Naive thymus-derived CD4-positive, alpha-beta T cell (primary cell): ENCODE results near the gene EID3. TPM values are rescaled to one million over a fixed set of nuclear protein-coding genes. Genes with fewer than 3 reads are reported as not detected.

Experiments
- ATAC-seq: fragments of 150-1000 bp; cut with Tn5 transposase; 2 replicates; pipeline ENCODE4 v1.10.0; 2021; ENCODE audit warnings: mild to moderate bottlenecking, moderate library complexity
- CTCF ChIA-PET: fragments of 350-600 bp; sonication (Branson Sonifier 250); formaldehyde crosslinking; loops from one replicate; lab custom pipeline; 2021; ENCODE audit warnings: antibody characterized with exemption; lab: Charles Lee
- POLR2A ChIA-PET: fragments of 350-600 bp; sonication (Branson Sonifier 250); formaldehyde crosslinking; loops from one replicate; lab custom pipeline; 2021; ENCODE audit warnings: antibody characterized with exemption, inconsistent platforms; lab: Charles Lee
- DNase-seq, 9 donors: peaks; one replicate each; pipeline versions ENCODE4 v3.0.0 to v3.0.0-alpha.2; 2020 to 2022; ENCODE audit warnings: mixed read lengths in 1 of 9
- H3K27ac ChIP-seq: one replicate; pipeline ENCODE4 v1.7.0; 2013; ENCODE audit warnings: mild to moderate bottlenecking, low read depth, low read length, moderate library complexity
- H3K27me3 ChIP-seq, 2 donors: one replicate each; pipeline ENCODE4 v1.7.0; 2013; ENCODE audit warnings: low read length in 2 of 2, mild to moderate bottlenecking in 2 of 2, moderate library complexity in 2 of 2; ENCODE audit not compliant: control insufficient read depth in 2 of 2, insufficient read depth in 2 of 2
- H3K36me3 ChIP-seq, 3 experiments: 1 replicate in 2 of 3; 2 replicates in 1 of 3; pipeline ENCODE4 v1.7.0; 2013; ENCODE audit warnings: low read length in 3 of 3, mild to moderate bottlenecking in 3 of 3, moderate library complexity in 1 of 3; ENCODE audit not compliant: insufficient read depth in 3 of 3, control insufficient read depth in 2 of 3
- H3K4me1 ChIP-seq, 2 donors: one replicate each; pipeline ENCODE4 v1.7.0; 2013; ENCODE audit warnings: low read length in 2 of 2, mild to moderate bottlenecking in 2 of 2, moderate library complexity in 1 of 2; ENCODE audit not compliant: control insufficient read depth in 2 of 2, insufficient read depth in 2 of 2
- H3K4me3 ChIP-seq: 2 replicates; pipeline ENCODE4 v1.7.0; 2013; ENCODE audit warnings: mild to moderate bottlenecking, low read length
- H3K9me3 ChIP-seq, 3 experiments: 1 replicate in 2 of 3; 2 replicates in 1 of 3; pipeline ENCODE4 v1.7.0; 2013; ENCODE audit warnings: low read length in 3 of 3; ENCODE audit not compliant: control insufficient read depth in 2 of 3
- H3K27ac Mint-ChIP-seq, 9 donors: one replicate each; pipeline ENCODE4 v1.8.0; 2020 to 2022; ENCODE audit warnings: mixed read lengths in 9 of 9, mild to moderate bottlenecking in 8 of 9, moderate library complexity in 5 of 9, inconsistent platforms in 2 of 9
- H3K27me3 Mint-ChIP-seq, 5 donors: one replicate each; pipeline ENCODE4 v1.8.0; 2021 to 2022; ENCODE audit warnings: mixed read lengths in 5 of 5, mild to moderate bottlenecking in 1 of 5
- H3K36me3 Mint-ChIP-seq, 5 donors: one replicate each; pipeline ENCODE4 v1.8.0; 2020 to 2022; ENCODE audit warnings: mixed read lengths in 5 of 5, mild to moderate bottlenecking in 3 of 5, inconsistent platforms in 1 of 5
- H3K4me1 Mint-ChIP-seq, 7 donors: one replicate each; pipeline ENCODE4 v1.8.0; 2020 to 2022; ENCODE audit warnings: mixed read lengths in 7 of 7, mild to moderate bottlenecking in 3 of 7, inconsistent platforms in 1 of 7
- H3K4me3 Mint-ChIP-seq, 10 donors: one replicate each; pipeline ENCODE4 v1.8.0; 2020 to 2022; ENCODE audit warnings: mild to moderate bottlenecking in 10 of 10, mixed read lengths in 10 of 10, moderate library complexity in 6 of 10, inconsistent platforms in 2 of 10
- H3K9me3 Mint-ChIP-seq, 11 donors: one replicate each; pipeline ENCODE4 v1.8.0; 2020 to 2022; ENCODE audit warnings: mixed read lengths in 11 of 11, mild to moderate bottlenecking in 4 of 11, inconsistent platforms in 1 of 11, moderate library complexity in 1 of 11
- intact Hi-C, 2 donors: fragments of 100-400 bp; cut with micrococcal nuclease; formaldehyde crosslinking; loops; one replicate each; pipeline ENCODE4 v1.15.1; 2023
- polyA plus RNA-seq, 2 donors: library from polyadenylated mRNA; unstranded; fragments of 300-500 nt; fragmentation: Illumina TruSeq; gene quantifications; one replicate each; pipeline ENCODE4 v1.2.3, GENCODE V29; 2021
- total RNA-seq, 6 experiments: library from RNA in 5 of 6; stranded (reverse) in 5 of 6; gene quantifications; 1 replicate in 5 of 6; 2 replicates in 1 of 6; pipeline ENCODE4 v1.2.3 and lab custom pipeline; 2021 to 2026

Gene EID3
- total and polyA plus RNA-seq, 7 experiments from 2014 or later: 8.2 to 16.3 (median 11.4) TPM

GRCh38 chr12:104297477-104298113 is 5.9 kb upstream of the EID3 start:
- Histone ChIP-seq H3K4me1 (no peaks in the 10 kb centered on the region), H3K36me3 (peaks cover 0 to 15% (median 9%) of the 10 kb centered on the region in 3 experiments), H3K9me3 (no peaks in the 10 kb centered on the region), H3K4me3 (no peak overlapping the region), H3K27ac (no peak overlapping the region), H3K27me3 (no peaks in the 10 kb centered on the region)
- Mint-ChIP-seq H3K4me3 (no peak overlapping the region), H3K4me1 (peaks cover 7 to 55% (median 19%) of the 10 kb centered on the region in 7 donors), H3K27ac (no peak overlapping the region), H3K9me3 (no peaks in the 10 kb centered on the region), H3K27me3 (no peaks in the 10 kb centered on the region), H3K36me3 (peaks cover 0 to 29% (median 6%) of the 10 kb centered on the region in 5 donors)
- intact Hi-C loops: no loop called here
- DNase-seq (no peak), ATAC-seq (no peak)
- CTCF ChIA-PET: no interaction called here
- POLR2A ChIA-PET: interaction anchor here (1.1 kb wide), 1 partner anchor 10 kb away, joined by 4 read pairs; no protein-coding TSS in a partner anchor

- CTCF ChIA-PET: interaction anchor here (2.5 kb wide), 1 partner anchor 12 kb away, joined by 14 read pairs; no protein-coding TSS in a partner anchor
These were observed 3.6 kb upstream of the EID3 start for GRCh38 chr12:104299842-104300481.

GRCh38 chr12:104304261-104305009 is 896 bp downstream of the EID3 start:
- H3K9me3 Mint-ChIP-seq: no peaks in the 10 kb centered on the region
- peaks cover 35 to 73% (median 56%) of the 10 kb centered on the region in 7 donors for H3K4me1 Mint-ChIP-seq
- no peaks in the 10 kb centered on the region for H3K27me3 Mint-ChIP-seq
- intact Hi-C loops: loop anchor here (1.0 to 5.0 kb wide), 6 partner anchors 167 to 1998 kb away; partner anchors contain the start of genes C12orf75 (in 1 of the 2), NFYB (in 1 of the 2), NT5DC3 (in 1 of the 2) and SLC41A2 (in 1 of the 2)
- H3K4me1 ChIP-seq: peaks cover 7 to 24% of the 10 kb centered on the region in 2 donors
- H3K36me3 ChIP-seq: no peaks in the 10 kb centered on the region
- ATAC-seq (no peak), DNase-seq (no peak)
- POLR2A ChIA-PET: interaction anchor here (0.8 to 4.0 kb wide), 5 partner anchors 9 to 374 kb away, joined by 4 to 66 read pairs (median 5); partner anchors contain the start of genes HSP90B1 and TXNRD1
- H3K36me3 Mint-ChIP-seq: peaks cover 0 to 18% (median 4%) of the 10 kb centered on the region in 5 donors
- peak overlapping the region; percentile 56 for H3K4me3 ChIP-seq
- no peaks in the 10 kb centered on the region for H3K9me3 ChIP-seq
- peak overlapping the region; percentile 87 to 99 (median 96) for H3K4me3 Mint-ChIP-seq
- CTCF ChIA-PET: interaction anchor here (1.0 to 1.6 kb wide), 3 partner anchors 35 to 89 kb away, joined by 3 to 7 read pairs (median 4); partner anchors contain the start of gene TXNRD1
- no peaks in the 10 kb centered on the region for H3K27me3 ChIP-seq
- H3K27ac ChIP-seq: peak overlapping the region; percentile 84
- H3K27ac Mint-ChIP-seq: peak overlapping the region; percentile 91 to 99 (median 97)

More at GRCh38 chr12:104299842-104300481, 3.6 kb upstream of the EID3 start:
- H3K9me3 Mint-ChIP-seq: no peaks in the 10 kb centered on the region
- no peak overlapping the region for H3K27ac ChIP-seq
- ATAC-seq (no peak), DNase-seq (no peak)
- H3K4me1 Mint-ChIP-seq: peaks cover 20 to 67% (median 36%) of the 10 kb centered on the region in 7 donors
- H3K4me3 Mint-ChIP-seq: no peak overlapping the region
- H3K27me3 ChIP-seq: no peaks in the 10 kb centered on the region
- no peak overlapping the region for H3K4me3 ChIP-seq
- H3K4me1 ChIP-seq: peaks cover 7 to 12% of the 10 kb centered on the region in 2 donors
- H3K27ac Mint-ChIP-seq: peak overlapping the region in 1 of 9 donors; percentile 41
- intact Hi-C loops: loop anchor here (5.0 kb wide), 5 partner anchors 163 to 2002 kb away; partner anchors contain the start of genes C12orf75 (in 1 of the 2), NFYB (in 1 of the 2), NT5DC3 (in 1 of the 2) and TCP11L2 (in 1 of the 2)
- POLR2A ChIA-PET: interaction anchor here (0.7 to 2.3 kb wide), 5 partner anchors 11 to 23 kb away, joined by 3 to 7 read pairs (median 4); no protein-coding TSS in a partner anchor
- H3K9me3 ChIP-seq: no peaks in the 10 kb centered on the region
- no peaks in the 10 kb centered on the region for H3K27me3 Mint-ChIP-seq
- H3K36me3 Mint-ChIP-seq: peaks cover 0 to 21% (median 6%) of the 10 kb centered on the region in 5 donors
- H3K36me3 ChIP-seq: peaks cover 0 to 10% (median 9%) of the 10 kb centered on the region in 3 experiments

- H3K27ac ChIP-seq: no peak overlapping the region
- H3K9me3 ChIP-seq: no peaks in the 10 kb centered on the region
- H3K27ac Mint-ChIP-seq: peak overlapping the region in 5 of 9 donors; percentile 11 to 92 (median 54)
- no peak overlapping the region for H3K4me3 ChIP-seq
- DNase-seq: no peak
- no peaks in the 10 kb centered on the region for H3K27me3 ChIP-seq
- no peaks in the 10 kb centered on the region for H3K9me3 Mint-ChIP-seq
- POLR2A ChIA-PET: interaction anchor here (4.0 kb wide), 1 partner anchor 17 kb away, joined by 66 read pairs; no protein-coding TSS in a partner anchor
- CTCF ChIA-PET: interaction anchor here (1.4 kb wide), 1 partner anchor 16 kb away, joined by 3 read pairs; no protein-coding TSS in a partner anchor
- H3K4me1 ChIP-seq: peaks cover 7 to 24% of the 10 kb centered on the region in 2 donors
- no peaks in the 10 kb centered on the region for H3K27me3 Mint-ChIP-seq
- ATAC-seq: no peak
- H3K4me3 Mint-ChIP-seq: peak overlapping the region; percentile 18 to 99 (median 88)
- H3K36me3 ChIP-seq: no peaks in the 10 kb centered on the region
- peaks cover 33 to 74% (median 54%) of the 10 kb centered on the region in 7 donors for H3K4me1 Mint-ChIP-seq
- peaks cover 0 to 18% (median 0%) of the 10 kb centered on the region in 5 donors for H3K36me3 Mint-ChIP-seq
- intact Hi-C loops: no loop called here
These were observed 1.8 kb downstream of the EID3 start for GRCh38 chr12:104305349-104305748.

GRCh38 chr12:104306376-104306775 is 2.8 kb downstream of the EID3 start:
- peaks cover 33 to 70% (median 54%) of the 10 kb centered on the region in 7 donors for H3K4me1 Mint-ChIP-seq
- peaks cover 0 to 3% (median 0%) of the 10 kb centered on the region in 3 experiments for H3K36me3 ChIP-seq
- H3K4me3 Mint-ChIP-seq: peak overlapping the region in 1 of 10 donors; percentile 8
- no peak overlapping the region for H3K27ac Mint-ChIP-seq
- intact Hi-C loops: no loop called here
- CTCF ChIA-PET: interaction anchor here (1.4 kb wide), 1 partner anchor 17 kb away, joined by 3 read pairs; no protein-coding TSS in a partner anchor
- H3K4me3 ChIP-seq: no peak overlapping the region
- no peaks in the 10 kb centered on the region for H3K9me3 Mint-ChIP-seq
- ATAC-seq: no peak
- H3K27ac ChIP-seq: no peak overlapping the region
- peaks cover 0 to 20% (median 0%) of the 10 kb centered on the region in 5 donors for H3K36me3 Mint-ChIP-seq
- no peaks in the 10 kb centered on the region for H3K27me3 ChIP-seq
- H3K9me3 ChIP-seq: no peaks in the 10 kb centered on the region
- no peaks in the 10 kb centered on the region for H3K27me3 Mint-ChIP-seq
- no peak for DNase-seq
- POLR2A ChIA-PET: no interaction called here
- H3K4me1 ChIP-seq: peaks cover 7 to 24% of the 10 kb centered on the region in 2 donors
